GM12874 (cell line): ENCODE measurements around the gene MYO7B.

Experiments
- TF ChIP-seq, protein P1 (sequence below): IDR thresholded peaks from 2 replicates; pipeline ENCODE4 v1.5.1; 2011; ENCODE audit warnings: low read depth, mild to moderate bottlenecking, control low read depth, low read length, moderate library complexity; ENCODE audit not compliant: insufficient read depth

MYO7B gene

DNA sequence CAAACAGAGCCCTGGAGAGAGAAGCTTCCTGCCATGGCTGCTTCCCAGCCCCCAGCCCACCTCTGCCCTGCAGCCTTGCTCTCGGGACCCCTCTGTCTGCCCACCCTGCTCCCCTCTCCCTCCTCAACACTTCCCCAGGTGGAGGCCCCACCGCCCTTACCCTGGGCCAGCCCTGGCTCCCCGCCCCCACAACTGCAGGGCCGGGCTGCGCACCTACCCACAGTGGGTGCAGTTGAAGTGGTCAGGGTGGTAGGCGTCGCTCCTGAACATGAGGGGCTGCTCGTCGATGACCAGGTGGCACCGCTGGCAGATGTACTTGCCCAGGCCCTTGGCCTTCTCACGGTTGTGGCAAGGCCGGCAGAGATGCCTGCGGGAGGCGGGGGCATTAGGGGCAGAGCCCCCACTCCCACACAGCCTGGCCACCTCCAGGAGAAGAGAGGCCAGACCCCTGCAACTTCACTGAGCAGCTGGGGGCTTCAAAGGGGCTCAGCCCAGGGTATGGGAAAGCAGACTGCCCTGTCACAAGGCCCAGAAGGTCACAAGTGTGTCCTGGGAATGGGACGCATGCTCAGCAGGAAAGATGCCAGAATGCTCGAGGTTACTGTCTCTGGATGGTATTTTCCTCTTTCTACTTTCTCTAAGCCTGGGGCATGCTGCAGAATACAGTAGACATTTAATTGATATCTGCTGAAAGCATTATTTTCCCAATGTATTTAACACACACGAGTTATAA, 107.4 kb downstream of the MYO7B start:
- TF ChIP-seq, protein P1, sequence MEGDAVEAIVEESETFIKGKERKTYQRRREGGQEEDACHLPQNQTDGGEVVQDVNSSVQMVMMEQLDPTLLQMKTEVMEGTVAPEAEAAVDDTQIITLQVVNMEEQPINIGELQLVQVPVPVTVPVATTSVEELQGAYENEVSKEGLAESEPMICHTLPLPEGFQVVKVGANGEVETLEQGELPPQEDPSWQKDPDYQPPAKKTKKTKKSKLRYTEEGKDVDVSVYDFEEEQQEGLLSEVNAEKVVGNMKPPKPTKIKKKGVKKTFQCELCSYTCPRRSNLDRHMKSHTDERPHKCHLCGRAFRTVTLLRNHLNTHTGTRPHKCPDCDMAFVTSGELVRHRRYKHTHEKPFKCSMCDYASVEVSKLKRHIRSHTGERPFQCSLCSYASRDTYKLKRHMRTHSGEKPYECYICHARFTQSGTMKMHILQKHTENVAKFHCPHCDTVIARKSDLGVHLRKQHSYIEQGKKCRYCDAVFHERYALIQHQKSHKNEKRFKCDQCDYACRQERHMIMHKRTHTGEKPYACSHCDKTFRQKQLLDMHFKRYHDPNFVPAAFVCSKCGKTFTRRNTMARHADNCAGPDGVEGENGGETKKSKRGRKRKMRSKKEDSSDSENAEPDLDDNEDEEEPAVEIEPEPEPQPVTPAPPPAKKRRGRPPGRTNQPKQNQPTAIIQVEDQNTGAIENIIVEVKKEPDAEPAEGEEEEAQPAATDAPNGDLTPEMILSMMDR = no peak

DNA sequence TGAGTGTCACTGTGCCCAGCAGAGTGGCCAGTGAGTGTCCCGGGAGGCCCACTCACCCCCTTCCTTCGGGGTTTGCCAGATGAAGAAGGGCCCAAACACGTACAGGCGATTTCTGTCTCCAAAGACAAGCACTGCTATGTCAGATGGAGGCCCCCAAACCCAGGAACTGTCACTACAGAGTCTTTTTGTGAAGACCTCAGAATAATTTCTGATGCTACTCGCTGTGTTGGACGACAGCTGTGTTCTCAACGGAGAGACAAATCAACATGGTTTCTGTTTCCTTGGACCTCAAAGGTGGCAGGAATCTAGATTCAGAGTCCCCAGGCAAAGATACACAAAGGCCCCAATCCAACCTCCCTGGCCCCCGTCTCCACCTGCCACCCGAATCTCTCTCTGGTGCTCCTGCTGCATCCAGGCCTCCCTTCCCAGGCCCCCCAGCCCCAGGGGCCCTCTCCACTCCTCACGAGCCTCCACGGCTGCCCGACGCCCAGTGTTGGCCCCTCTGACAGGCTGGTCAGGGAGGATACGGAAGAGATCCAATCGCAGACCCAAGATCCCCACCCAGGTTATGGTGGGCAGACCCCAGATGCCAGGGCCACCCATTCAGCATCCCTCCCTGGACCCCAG, 108.1 kb downstream of the MYO7B start:
- TF ChIP-seq, protein P1 = no peak

DNA sequence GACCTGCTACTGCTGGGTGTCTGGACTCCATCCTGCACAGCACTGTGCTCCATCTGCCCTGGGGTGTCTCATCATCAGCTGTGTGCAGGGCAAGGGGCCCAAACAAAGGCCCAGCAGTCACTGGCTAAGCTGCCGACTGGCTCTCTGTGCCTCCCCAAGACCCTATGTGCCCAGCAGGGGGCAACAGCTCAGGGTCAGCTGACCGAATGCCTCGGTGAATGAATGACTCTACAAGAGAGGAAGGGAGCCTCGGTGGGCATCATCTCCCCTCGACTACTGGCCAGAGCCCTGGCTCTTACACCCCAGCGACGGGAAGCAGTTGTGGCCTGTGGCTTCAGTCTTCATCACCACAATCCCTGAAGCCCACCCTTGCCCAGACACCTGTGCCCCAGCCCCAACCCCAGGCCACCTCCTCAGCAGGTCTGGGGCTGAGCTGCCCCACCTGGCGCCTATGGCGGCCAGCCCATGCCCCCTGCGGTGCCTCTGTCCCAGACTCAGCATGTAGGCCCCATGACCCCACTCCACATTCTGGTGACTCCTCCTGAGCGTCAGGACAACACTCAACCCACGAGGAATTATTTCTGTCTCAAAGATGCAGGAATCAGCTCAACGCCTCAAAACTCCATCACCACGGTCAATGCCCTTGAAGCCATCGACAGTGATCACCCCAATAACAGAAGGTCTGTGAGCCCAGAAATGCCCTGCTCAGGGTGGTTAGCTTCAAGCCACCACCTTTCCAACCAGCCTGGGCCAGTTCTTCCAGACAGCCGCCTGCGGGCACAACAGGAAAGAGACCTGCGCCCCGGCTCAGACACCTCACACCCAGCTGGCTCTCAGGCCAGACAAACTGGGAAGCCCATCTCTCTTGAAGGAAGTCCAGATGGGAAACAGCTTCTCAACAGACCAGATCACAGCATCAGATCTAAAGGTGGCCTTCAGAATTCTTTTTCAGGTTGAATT, 108.9 kb downstream of the MYO7B start:
- TF ChIP-seq, protein P1 = no peak

DNA sequence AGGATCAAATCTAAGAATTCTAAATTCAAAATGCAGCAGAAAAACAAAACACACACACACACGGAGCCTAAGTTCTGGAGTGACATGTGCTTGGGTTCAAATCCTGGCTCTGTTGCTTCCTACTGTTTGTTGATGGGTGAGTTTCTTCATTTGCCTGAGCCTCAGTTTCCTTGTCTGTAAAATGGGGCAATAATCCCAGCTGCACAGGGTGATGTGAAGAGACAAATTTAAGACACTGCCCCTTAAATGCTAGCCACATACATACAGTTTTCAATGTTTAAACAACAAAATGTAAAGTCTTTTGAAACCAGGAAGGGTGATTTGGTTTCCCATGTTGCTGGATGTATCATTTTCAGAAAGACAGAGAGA, 109.5 kb downstream of the MYO7B start:
- TF ChIP-seq, protein P1 = no peak

DNA sequence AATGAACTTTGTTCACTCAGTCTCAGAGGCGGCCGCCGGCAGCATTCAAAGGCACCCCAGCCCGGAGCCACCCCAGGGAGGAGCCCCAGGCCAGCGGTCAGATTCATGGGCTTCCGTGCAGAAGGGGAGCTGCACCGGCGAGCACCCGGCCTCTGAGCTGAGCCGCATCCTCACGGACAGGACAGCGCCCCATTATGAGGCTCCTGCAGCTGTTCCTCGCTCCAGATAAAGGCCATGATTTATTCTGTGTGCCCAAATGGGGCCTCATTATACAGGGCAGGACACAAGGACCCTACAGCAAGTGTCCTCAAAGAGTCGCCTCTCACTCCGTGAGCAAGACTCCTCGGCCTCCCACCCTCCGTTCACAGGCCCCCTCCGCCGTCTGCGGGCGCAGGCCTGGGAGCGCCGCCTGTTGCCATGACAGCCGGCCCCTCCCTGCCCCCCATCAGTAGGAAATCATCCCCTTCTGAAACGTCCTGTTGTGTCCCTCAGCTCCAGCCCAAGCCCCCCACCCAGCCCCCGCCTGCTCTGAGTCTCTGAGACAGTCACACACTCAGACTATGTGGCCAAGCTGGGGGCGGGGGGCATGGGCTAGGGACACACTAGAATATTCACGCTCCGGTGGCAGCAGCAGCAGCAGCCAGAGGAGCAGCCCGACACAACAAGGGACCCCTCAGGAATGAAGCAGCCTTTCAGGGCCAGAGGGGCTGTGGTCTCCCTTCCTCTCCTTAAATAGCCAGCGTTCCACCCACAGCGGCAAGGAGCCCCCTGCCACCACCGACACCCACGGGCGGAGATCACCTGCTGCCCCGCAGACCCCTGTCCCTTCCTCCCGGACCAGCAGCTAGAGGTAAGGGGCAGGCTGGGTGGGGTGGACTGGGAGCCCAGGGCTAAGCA, 110.2 kb downstream of the MYO7B start, which contains the start of gene GPR17:
GPR17 (plus strand) TSS at position 759 of the 897 bp plus-strand sequence. CDS start 4,583 bp downstream, outside the sequence.
- TF ChIP-seq, protein P1 = no peak

DNA sequence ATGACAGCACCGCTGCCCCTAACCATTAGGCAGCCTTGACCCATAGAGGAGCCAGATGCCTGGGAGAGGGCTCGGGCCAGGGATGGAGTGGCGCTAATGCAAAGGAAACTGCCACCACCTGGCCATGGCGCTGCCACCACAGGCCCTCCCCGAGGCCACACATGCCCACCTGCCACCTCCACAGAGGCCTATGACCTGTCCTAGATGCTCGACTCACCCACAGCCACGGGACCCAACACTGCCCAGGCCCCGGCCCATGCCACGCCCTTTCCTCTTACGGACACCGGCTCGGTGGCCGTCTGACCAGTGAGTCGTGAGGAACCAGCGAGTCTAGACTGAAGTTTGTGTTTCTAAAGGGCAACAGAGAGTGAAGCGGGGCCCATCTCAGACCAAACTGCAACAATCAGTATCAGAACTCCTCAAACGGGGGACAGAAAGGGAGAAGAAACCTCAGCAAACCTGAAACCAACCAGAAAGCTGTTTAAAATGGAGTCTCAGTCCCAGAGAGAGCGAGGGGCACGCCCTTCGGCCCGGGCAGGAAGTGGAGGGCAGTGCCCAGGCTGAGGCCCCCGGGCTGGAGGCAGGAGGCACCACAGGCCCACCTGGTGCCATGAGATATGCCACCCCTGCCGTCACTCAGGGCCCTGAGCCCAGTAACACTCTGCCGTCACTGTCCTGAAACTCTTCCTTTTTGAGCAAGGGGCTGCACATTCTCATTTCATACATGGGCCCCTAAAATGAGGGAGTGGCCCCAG, 111.2 kb downstream of the MYO7B start:
- TF ChIP-seq, protein P1 = no peak
